ENCODE measurements around the gene RFC5. TPM values are rescaled to one million over a fixed set of nuclear protein-coding genes. Genes with fewer than 3 reads are reported as not detected.
A peak's percentile ranks its signal among the peaks of the same experiment; 100 is the strongest.

Gene RFC5, protein sequence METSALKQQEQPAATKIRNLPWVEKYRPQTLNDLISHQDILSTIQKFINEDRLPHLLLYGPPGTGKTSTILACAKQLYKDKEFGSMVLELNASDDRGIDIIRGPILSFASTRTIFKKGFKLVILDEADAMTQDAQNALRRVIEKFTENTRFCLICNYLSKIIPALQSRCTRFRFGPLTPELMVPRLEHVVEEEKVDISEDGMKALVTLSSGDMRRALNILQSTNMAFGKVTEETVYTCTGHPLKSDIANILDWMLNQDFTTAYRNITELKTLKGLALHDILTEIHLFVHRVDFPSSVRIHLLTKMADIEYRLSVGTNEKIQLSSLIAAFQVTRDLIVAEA
- polyA plus RNA-seq (2013), result 20.0 and 22.8 TPM in 2 replicates

DNA sequence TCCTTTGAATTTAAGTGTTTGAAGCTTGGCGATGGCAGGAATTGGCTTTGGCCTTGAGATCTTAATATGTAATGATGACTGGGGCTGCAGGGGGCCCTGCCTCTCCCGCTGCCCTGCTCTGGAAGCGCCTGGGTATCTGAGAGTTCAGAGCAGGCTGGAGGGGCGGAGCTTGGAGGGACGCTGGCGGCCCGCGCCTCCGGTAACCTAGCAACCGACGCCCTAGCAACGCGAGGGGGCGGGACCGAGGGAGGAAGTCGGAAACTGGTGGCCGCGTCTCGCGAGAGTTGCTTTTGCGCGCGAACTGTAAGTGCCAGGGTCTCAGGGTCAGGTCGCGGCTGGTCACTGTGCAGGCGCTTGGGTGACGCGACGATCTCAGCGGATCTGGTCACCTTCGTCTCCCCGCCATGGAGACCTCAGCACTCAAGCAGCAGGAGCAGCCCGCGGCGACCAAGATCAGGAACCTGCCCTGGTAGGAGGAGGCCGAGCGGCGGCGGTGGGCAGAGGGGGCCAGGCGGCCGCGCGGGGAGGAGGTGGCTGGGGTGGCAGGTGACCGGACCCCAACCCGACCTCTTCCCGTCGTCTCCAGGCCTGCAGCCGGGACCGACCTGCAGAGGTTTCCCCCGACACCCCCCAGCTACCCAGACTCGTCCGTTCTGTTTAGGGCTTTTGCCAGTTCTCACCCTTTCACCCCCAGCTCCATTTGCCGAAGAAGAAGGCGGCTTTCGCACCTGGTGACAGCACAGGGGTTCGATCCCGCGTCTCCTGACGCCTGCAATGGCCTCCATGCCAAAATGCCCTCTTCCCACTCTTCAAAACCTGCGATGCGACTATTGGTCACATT lies at the start of gene RFC5:
TSS of gene RFC5 (plus strand) at position 280 of the 841 bp plus-strand sequence. CDS start at position 405, 125 bp downstream.
- H2BK12ac ChIP-seq (ENCODE audit: low read length), result no peak within 1 kb of the TSS
- peak within 1 kb of the TSS; percentile 8 for H4K91ac ChIP-seq (ENCODE audit: low read depth, low read length)
- no peaks in the 10 kb centered on the region for H3K9me3 ChIP-seq (ENCODE audit: insufficient read depth, low read depth, low read length)
- peak within 1 kb of the TSS; percentile 88 for H4K8ac ChIP-seq (ENCODE audit: low read depth, low read length)
- peak within 1 kb of the TSS; percentile 96 for H3K4me2 ChIP-seq (ENCODE audit: low read length)
- peaks cover 3% of the 10 kb centered on the region for H3K79me1 ChIP-seq (ENCODE audit: low read length)
- peaks cover 5% of the 10 kb centered on the region for H3K79me2 ChIP-seq (ENCODE audit: control insufficient read depth, insufficient read depth, low read length, poor library complexity)
- H3K9ac ChIP-seq (ENCODE audit: low read length), result peak within 1 kb of the TSS; percentile 92
- WGBS (ENCODE audit: extremely low coverage, insufficient coverage, insufficient read length), result no CpG with 5 or more reads among the region's 61 CpGs
- H3K36me3 ChIP-seq (ENCODE audit: control insufficient read depth in 1 of 2, insufficient read depth in 2 of 2, low read length in 2 of 2), result peaks cover 11 to 15% of the 10 kb centered on the region in 2 experiments
- H3K27me3 ChIP-seq (ENCODE audit: insufficient read depth, low read length), result no peaks in the 10 kb centered on the region
- H2AFZ ChIP-seq (ENCODE audit: insufficient read depth, low read length, poor library complexity), result peak within 1 kb of the TSS; percentile 99
- H3K27ac ChIP-seq (ENCODE audit: low read depth, low read length), result no peak within 1 kb of the TSS
- no peak within 1 kb of the TSS for H3K23ac ChIP-seq (ENCODE audit: low read length)
- peaks cover 0 to 4% of the 10 kb centered on the region in 2 experiments for H3K4me1 ChIP-seq (ENCODE audit: control insufficient read depth in 1 of 2, insufficient read depth in 2 of 2, low read length in 2 of 2)
- peak; percentile 99 to 100 for DNase-seq
- no peak within 1 kb of the TSS for H2BK5ac ChIP-seq (ENCODE audit: low read depth, low read length, poor library complexity)
- peak within 1 kb of the TSS; percentile 83 for H2AK5ac ChIP-seq (ENCODE audit: low read length)
- peak within 1 kb of the TSS; percentile 83 for H3K4ac ChIP-seq (ENCODE audit: low read depth, low read length)
- peak within 1 kb of the TSS; percentile 98 for H3K4me3 ChIP-seq (ENCODE audit: low read depth, low read length)
- peak within 1 kb of the TSS; percentile 71 for H4K12ac ChIP-seq (ENCODE audit: low read depth, low read length)
- H2BK120ac ChIP-seq (ENCODE audit: insufficient read depth, low read length, poor library complexity), result peak within 1 kb of the TSS; percentile 65
- H3K14ac ChIP-seq (ENCODE audit: low read length), result peak within 1 kb of the TSS; percentile 89
- peak within 1 kb of the TSS; percentile 81 for H3K18ac ChIP-seq (ENCODE audit: low read length)

DNA sequence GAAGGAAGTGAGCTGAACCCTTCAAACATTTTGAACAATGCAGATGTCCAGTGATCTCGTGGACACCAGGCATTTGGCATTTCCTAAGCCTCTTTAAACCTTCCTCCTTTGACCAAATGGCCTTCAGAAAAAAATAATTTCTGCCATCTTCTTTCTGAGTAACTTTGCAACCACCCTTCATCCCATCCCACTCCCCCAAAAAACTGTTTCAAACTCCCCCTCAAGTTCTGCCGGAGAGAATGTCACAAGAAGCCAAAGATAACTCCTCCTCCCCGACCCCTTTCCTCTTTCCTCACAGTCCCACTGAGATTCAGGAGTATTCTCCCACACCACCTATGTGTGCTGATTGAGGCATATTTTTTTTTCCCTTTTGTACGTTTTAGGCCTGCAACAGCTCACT lies 49.5 kb upstream of the RFC5 start:
- no peak overlapping the region for H3K4me3 ChIP-seq (ENCODE audit: low read depth, low read length)
- no peak overlapping the region for H2AFZ ChIP-seq (ENCODE audit: insufficient read depth, low read length, poor library complexity)
- H4K8ac ChIP-seq (ENCODE audit: low read depth, low read length), result no peak overlapping the region
- H3K79me1 ChIP-seq (ENCODE audit: low read length), result no peaks in the 10 kb centered on the region
- H2BK120ac ChIP-seq (ENCODE audit: insufficient read depth, low read length, poor library complexity), result no peak overlapping the region
- H3K4me2 ChIP-seq (ENCODE audit: low read length), result no peak overlapping the region
- H2AK5ac ChIP-seq (ENCODE audit: low read length), result no peak overlapping the region
- no peak overlapping the region for H4K91ac ChIP-seq (ENCODE audit: low read depth, low read length)
- no peak overlapping the region for H3K27ac ChIP-seq (ENCODE audit: low read depth, low read length)
- no peak for DNase-seq
- H3K9me3 ChIP-seq (ENCODE audit: insufficient read depth, low read depth, low read length), result no peaks in the 10 kb centered on the region
- no CpG with 5 or more reads among the region's 4 CpGs for WGBS (ENCODE audit: extremely low coverage, insufficient coverage, insufficient read length)
- H4K12ac ChIP-seq (ENCODE audit: low read depth, low read length), result no peak overlapping the region
- H3K36me3 ChIP-seq (ENCODE audit: control insufficient read depth in 1 of 2, insufficient read depth in 2 of 2, low read length in 2 of 2), result no peaks in the 10 kb centered on the region
- H2BK12ac ChIP-seq (ENCODE audit: low read length), result no peak overlapping the region
- no peak overlapping the region for H3K23ac ChIP-seq (ENCODE audit: low read length)
- H3K4ac ChIP-seq (ENCODE audit: low read depth, low read length), result no peak overlapping the region
- H2BK5ac ChIP-seq (ENCODE audit: low read depth, low read length, poor library complexity), result no peak overlapping the region
- no peaks in the 10 kb centered on the region for H3K79me2 ChIP-seq (ENCODE audit: control insufficient read depth, insufficient read depth, low read length, poor library complexity)
- H3K4me1 ChIP-seq (ENCODE audit: control insufficient read depth in 1 of 2, insufficient read depth in 2 of 2, low read length in 2 of 2), result peaks cover 2 to 4% of the 10 kb centered on the region in 2 experiments
- no peak overlapping the region for H3K9ac ChIP-seq (ENCODE audit: low read length)
- no peak overlapping the region for H3K14ac ChIP-seq (ENCODE audit: low read length)
- H3K18ac ChIP-seq (ENCODE audit: low read length), result no peak overlapping the region
- peaks cover 6% of the 10 kb centered on the region for H3K27me3 ChIP-seq (ENCODE audit: insufficient read depth, low read length)

DNA sequence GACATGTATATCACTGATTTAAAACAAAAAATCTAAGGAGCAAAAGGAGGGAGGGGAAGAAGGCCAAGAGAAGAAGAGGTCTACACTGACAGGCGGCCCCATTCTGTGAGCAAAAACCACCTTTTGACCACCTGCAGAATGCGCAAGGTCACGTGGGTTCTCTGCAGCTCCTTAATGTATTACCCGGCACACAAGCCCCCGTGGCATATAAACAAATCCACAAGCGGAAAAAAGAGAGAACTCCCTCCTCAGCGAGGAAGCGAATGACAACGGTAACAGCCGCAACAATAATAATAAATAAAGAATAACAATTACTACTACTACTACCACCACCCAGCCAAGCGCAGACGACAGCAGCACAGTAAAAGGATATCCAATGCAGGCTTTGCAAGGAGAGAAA lies 49.0 kb upstream of the RFC5 start:
- no peaks in the 10 kb centered on the region for H3K79me2 ChIP-seq (ENCODE audit: control insufficient read depth, insufficient read depth, low read length, poor library complexity)

DNA sequence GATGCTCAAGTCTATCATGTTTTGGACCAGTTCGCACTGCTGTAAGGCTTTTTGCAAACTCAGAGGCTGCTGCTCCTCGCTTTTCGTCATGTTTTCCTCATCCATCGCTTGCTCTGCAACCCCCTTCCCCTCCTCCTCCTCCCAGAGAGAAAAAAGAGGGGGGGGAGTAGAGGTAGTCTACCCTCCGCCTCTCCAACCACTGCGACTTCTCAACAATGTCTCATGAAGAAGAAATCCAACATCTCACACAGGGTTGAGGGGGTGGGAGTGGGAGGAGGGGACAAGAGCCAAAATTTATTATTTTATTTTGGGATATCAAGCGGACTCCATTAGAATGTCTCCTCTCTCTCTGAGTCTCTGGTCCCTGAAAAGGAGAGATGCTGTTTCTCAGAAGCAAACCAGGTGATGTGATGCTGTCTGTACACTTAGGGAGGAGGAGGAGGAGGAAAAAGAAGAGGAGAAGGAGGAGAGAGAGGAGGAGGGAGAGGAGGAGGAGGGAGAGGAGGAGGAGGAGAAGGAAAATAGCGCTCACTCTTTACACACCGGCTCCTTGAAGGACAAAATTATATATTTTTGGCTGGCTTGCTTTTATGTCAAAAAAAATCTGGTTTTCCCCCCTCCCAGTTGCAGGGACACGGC lies 48.2 kb upstream of the RFC5 start:
- peaks cover 2% of the 10 kb centered on the region for H3K9me3 ChIP-seq (ENCODE audit: insufficient read depth, low read depth, low read length)
- no peak overlapping the region for H3K27ac ChIP-seq (ENCODE audit: low read depth, low read length)
- H2BK120ac ChIP-seq (ENCODE audit: insufficient read depth, low read length, poor library complexity), result no peak overlapping the region
- no peak overlapping the region for H3K23ac ChIP-seq (ENCODE audit: low read length)
- no peak overlapping the region for H4K8ac ChIP-seq (ENCODE audit: low read depth, low read length)
- H3K79me1 ChIP-seq (ENCODE audit: low read length), result no peaks in the 10 kb centered on the region
- H3K4me2 ChIP-seq (ENCODE audit: low read length), result peak overlapping the region; percentile 76
- no peak overlapping the region for H3K9ac ChIP-seq (ENCODE audit: low read length)
- no peak overlapping the region for H3K18ac ChIP-seq (ENCODE audit: low read length)
- H3K4ac ChIP-seq (ENCODE audit: low read depth, low read length), result no peak overlapping the region
- H3K4me3 ChIP-seq (ENCODE audit: low read depth, low read length), result peak overlapping the region; percentile 77
- no peaks in the 10 kb centered on the region for H3K79me2 ChIP-seq (ENCODE audit: control insufficient read depth, insufficient read depth, low read length, poor library complexity)
- H3K14ac ChIP-seq (ENCODE audit: low read length), result no peak overlapping the region
- no peak overlapping the region for H4K91ac ChIP-seq (ENCODE audit: low read depth, low read length)
- H3K4me1 ChIP-seq (ENCODE audit: control insufficient read depth in 1 of 2, insufficient read depth in 2 of 2, low read length in 2 of 2), result peaks cover 2 to 4% of the 10 kb centered on the region in 2 experiments
- DNase-seq, result no peak
- no peak overlapping the region for H2BK5ac ChIP-seq (ENCODE audit: low read depth, low read length, poor library complexity)
- no peak overlapping the region for H2BK12ac ChIP-seq (ENCODE audit: low read length)
- no peak overlapping the region for H4K12ac ChIP-seq (ENCODE audit: low read depth, low read length)
- H2AFZ ChIP-seq (ENCODE audit: insufficient read depth, low read length, poor library complexity), result peak overlapping the region; percentile 72
- H2AK5ac ChIP-seq (ENCODE audit: low read length), result no peak overlapping the region
- WGBS (ENCODE audit: extremely low coverage, insufficient coverage, insufficient read length), result no CpG with 5 or more reads among the region's 10 CpGs
- H3K27me3 ChIP-seq (ENCODE audit: insufficient read depth, low read length), result peaks cover 6% of the 10 kb centered on the region
- no peaks in the 10 kb centered on the region for H3K36me3 ChIP-seq (ENCODE audit: control insufficient read depth in 1 of 2, insufficient read depth in 2 of 2, low read length in 2 of 2)

More for the DNA sequence above, 49.0 kb upstream of the RFC5 start:
- no peak overlapping the region for H2AFZ ChIP-seq (ENCODE audit: insufficient read depth, low read length, poor library complexity)
- no peak overlapping the region for H4K91ac ChIP-seq (ENCODE audit: low read depth, low read length)
- H2BK12ac ChIP-seq (ENCODE audit: low read length), result no peak overlapping the region
- no peaks in the 10 kb centered on the region for H3K36me3 ChIP-seq (ENCODE audit: control insufficient read depth in 1 of 2, insufficient read depth in 2 of 2, low read length in 2 of 2)
- H3K4me3 ChIP-seq (ENCODE audit: low read depth, low read length), result no peak overlapping the region
- no peak overlapping the region for H3K27ac ChIP-seq (ENCODE audit: low read depth, low read length)
- no peaks in the 10 kb centered on the region for H3K79me1 ChIP-seq (ENCODE audit: low read length)
- no peak overlapping the region for H2BK120ac ChIP-seq (ENCODE audit: insufficient read depth, low read length, poor library complexity)
- peaks cover 6% of the 10 kb centered on the region for H3K27me3 ChIP-seq (ENCODE audit: insufficient read depth, low read length)
- H3K18ac ChIP-seq (ENCODE audit: low read length), result no peak overlapping the region
- no peak overlapping the region for H3K23ac ChIP-seq (ENCODE audit: low read length)
- H3K14ac ChIP-seq (ENCODE audit: low read length), result no peak overlapping the region
- DNase-seq, result no peak
- H4K12ac ChIP-seq (ENCODE audit: low read depth, low read length), result no peak overlapping the region
- WGBS (ENCODE audit: extremely low coverage, insufficient coverage, insufficient read length), result no CpG with 5 or more reads among the region's 12 CpGs
- H3K9ac ChIP-seq (ENCODE audit: low read length), result no peak overlapping the region
- H4K8ac ChIP-seq (ENCODE audit: low read depth, low read length), result no peak overlapping the region
- peaks cover 2% of the 10 kb centered on the region for H3K9me3 ChIP-seq (ENCODE audit: insufficient read depth, low read depth, low read length)
- peaks cover 2 to 4% of the 10 kb centered on the region in 2 experiments for H3K4me1 ChIP-seq (ENCODE audit: control insufficient read depth in 1 of 2, insufficient read depth in 2 of 2, low read length in 2 of 2)
- H2AK5ac ChIP-seq (ENCODE audit: low read length), result no peak overlapping the region
- H2BK5ac ChIP-seq (ENCODE audit: low read depth, low read length, poor library complexity), result no peak overlapping the region
- no peak overlapping the region for H3K4ac ChIP-seq (ENCODE audit: low read depth, low read length)
- no peak overlapping the region for H3K4me2 ChIP-seq (ENCODE audit: low read length)

All from trophoblast cell (in vitro differentiated cells and primary cell).